Fibroblast of lung (primary cell): Measurements from ENCODE around the gene CYTH1. TPM values are rescaled to one million over a fixed set of nuclear protein-coding genes. Genes with fewer than 3 reads are reported as not detected.

Source experiments
- DNase-seq, 2 donors: peaks; one replicate each; pipeline versions ENCODE4 v3.0.0 to v3.0.0-alpha.2; 2010; ENCODE audit warnings: low read depth in 2 of 2
- H2AFZ ChIP-seq: 2 replicates; pipeline ENCODE4 v1.5.1; 2012; ENCODE audit warnings: low read length, control low read depth, inconsistent platforms
- H3K27ac ChIP-seq: 2 replicates; pipeline ENCODE4 v1.5.1; 2011; ENCODE audit warnings: low read length, control low read depth; ENCODE audit not compliant: insufficient read depth
- H3K27me3 ChIP-seq: 2 replicates; pipeline ENCODE4 v1.5.1; 2011; ENCODE audit warnings: mild to moderate bottlenecking, low read length; ENCODE audit not compliant: control insufficient read depth, insufficient read depth
- H3K36me3 ChIP-seq: 2 replicates; pipeline ENCODE4 v1.5.1; 2011; ENCODE audit warnings: low read length; ENCODE audit not compliant: control insufficient read depth, insufficient read depth
- H3K4me1 ChIP-seq: 2 replicates; pipeline ENCODE4 v1.5.1; 2011; ENCODE audit warnings: low read length; ENCODE audit not compliant: control insufficient read depth, insufficient read depth; ENCODE audit errors: extremely low read depth
- H3K4me2 ChIP-seq: 2 replicates; pipeline ENCODE4 v1.5.1; 2011; ENCODE audit warnings: low read length, control low read depth; ENCODE audit not compliant: insufficient read depth; ENCODE audit errors: extremely low read depth
- H3K4me3 ChIP-seq, 4 experiments: fragments of 200-600 bp in 1 of 4; sonication (generic) in 1 of 4; replicated peaks in 1 of 4; 2 replicates each; pipeline ENCODE4 v1.5.1; 2011 to 2016; ENCODE audit warnings: low read length in 4 of 4, low read depth in 3 of 4, mild to moderate bottlenecking in 3 of 4, control low read depth in 2 of 4, inconsistent platforms in 1 of 4, mixed read lengths in 1 of 4; ENCODE audit not compliant: insufficient read depth in 1 of 4; ENCODE audit errors: control extremely low read depth in 1 of 4
- H3K79me2 ChIP-seq: 2 replicates; pipeline ENCODE4 v1.5.1; 2012; ENCODE audit warnings: mild to moderate bottlenecking, low read length, inconsistent platforms; ENCODE audit not compliant: control insufficient read depth, insufficient read depth
- H3K9ac ChIP-seq: 2 replicates; pipeline ENCODE4 v1.5.1; 2011; ENCODE audit warnings: mild to moderate bottlenecking, low read length, control low read depth; ENCODE audit not compliant: insufficient read depth
- H3K9me3 ChIP-seq: 2 replicates; pipeline ENCODE4 v1.5.1; 2012; ENCODE audit warnings: low read depth, low read length; ENCODE audit not compliant: control insufficient read depth, insufficient read depth
- H4K20me1 ChIP-seq: 2 replicates; pipeline ENCODE4 v1.5.1; 2011; ENCODE audit warnings: low read length; ENCODE audit not compliant: control insufficient read depth, insufficient read depth; ENCODE audit errors: extremely low read depth
- CTCF ChIP-seq, 2 donors: IDR thresholded peaks in 1 of 2; conservative IDR thresholded peaks in 1 of 2; 1 replicate in 1 of 2; 2 replicates in 1 of 2; pipeline ENCODE4 v1.5.1; 2011 to 2012; ENCODE audit warnings: low read length in 2 of 2, control low read depth in 1 of 2, inconsistent platforms in 1 of 2, low read depth in 1 of 2, mild to moderate bottlenecking in 1 of 2
- EZH2 ChIP-seq: IDR thresholded peaks from 2 replicates; pipeline ENCODE4 v1.5.1; 2012; ENCODE audit warnings: low read length, control low read depth, mild to moderate bottlenecking; ENCODE audit errors: missing control alignments
- polyA plus RNA-seq, 2 donors: library from polyadenylated mRNA; depleted of rRNA in 1 of 2; stranded (reverse) in 1 of 2; unstranded in 1 of 2; fragments of >200 nt; gene quantifications; 2 replicates each; pipeline ENCODE4 v1.2.1, GENCODE V29; 2011 to 2012; ENCODE audit warnings: missing spikeins in 1 of 2
- total RNA-seq: library from RNA; depleted of rRNA; stranded (reverse); fragments of >200 nt; gene quantifications from 2 replicates; pipeline ENCODE4 v1.2.1, GENCODE V29; 2014

CYTH1 gene
- total and polyA plus RNA-seq, 2 donors (not counting 1 experiment from before 2014, with no cell fraction given), result 8.9 to 9.9 TPM

- H3K4me2 ChIP-seq, result no peak overlapping the region
- no peak for TF ChIP-seq EZH2
- no peak for TF ChIP-seq CTCF (conservative IDR thresholded peaks at IDR 0.05 in 1 of 2, IDR thresholded peaks at IDR 0.05 in 1 of 2; ENCODE audit: low read depth in 1 of 2, low read length in 2 of 2)
Measured at GRCh38 chr17:78785011-78785662, 3.1 kb upstream of the CYTH1 start.

GRCh38 chr17:78784352-78784751, 2.3 kb upstream of the CYTH1 start:
- Histone ChIP-seq H2AFZ (no peak overlapping the region), H3K79me2 (peaks cover 15% of the 10 kb centered on the region), H3K27ac (no peak overlapping the region), H3K4me3 (no peak overlapping the region), H3K4me1 (peaks cover 3% of the 10 kb centered on the region), H3K9me3 (no peaks in the 10 kb centered on the region), H3K4me2 (no peak overlapping the region), H3K36me3 (no peaks in the 10 kb centered on the region), H4K20me1 (no peaks in the 10 kb centered on the region), H3K9ac (no peak overlapping the region), H3K27me3 (no peaks in the 10 kb centered on the region)
- TF ChIP-seq EZH2, result no peak
- no peak for DNase-seq

More at GRCh38 chr17:78785011-78785662, 3.1 kb upstream of the CYTH1 start:
- no peak for DNase-seq
- Histone ChIP-seq H3K36me3 (no peaks in the 10 kb centered on the region), H3K4me3 (no peak overlapping the region), H3K4me1 (peaks cover 10% of the 10 kb centered on the region), H3K27ac (no peak overlapping the region), H3K79me2 (peaks cover 8% of the 10 kb centered on the region), H3K9me3 (no peaks in the 10 kb centered on the region), H2AFZ (no peak overlapping the region), H3K9ac (no peak overlapping the region), H4K20me1 (no peaks in the 10 kb centered on the region), H3K27me3 (no peaks in the 10 kb centered on the region)

GRCh38 chr17:78783711-78784324, 1.7 kb upstream of the CYTH1 start:
- Histone ChIP-seq H3K4me2 (no peak overlapping the region), H3K9me3 (no peaks in the 10 kb centered on the region), H2AFZ (no peak overlapping the region), H3K4me3 (no peak overlapping the region), H3K36me3 (no peaks in the 10 kb centered on the region), H3K27me3 (no peaks in the 10 kb centered on the region), H3K4me1 (no peaks in the 10 kb centered on the region), H3K9ac (no peak overlapping the region), H4K20me1 (no peaks in the 10 kb centered on the region), H3K27ac (no peak overlapping the region), H3K79me2 (peaks cover 15% of the 10 kb centered on the region)
- DNase-seq, result no peak
- no peak for TF ChIP-seq CTCF (conservative IDR thresholded peaks at IDR 0.05 in 1 of 2, IDR thresholded peaks at IDR 0.05 in 1 of 2; ENCODE audit: low read depth in 1 of 2, low read length in 2 of 2)
- no peak for TF ChIP-seq EZH2
